GM23248 (cell line): ENCODE measurements around the gene ZNF175.

Source experiments
- EZH2 ChIP-seq: fragments of 200-600 bp; sonication (generic); IDR thresholded peaks from 2 replicates; pipeline ENCODE4 v1.6.1; 2018; ENCODE audit warnings: antibody characterized with exemption, mild to moderate bottlenecking; ENCODE audit not compliant: insufficient read depth, poor library complexity, severe bottlenecking
- EZH2phosphoT487 ChIP-seq: fragments of 200-600 bp; sonication (generic); IDR thresholded peaks from 2 replicates; pipeline ENCODE4 v1.6.1; 2018; ENCODE audit warnings: antibody characterized with exemption, moderate library complexity, mild to moderate bottlenecking, low read depth; ENCODE audit not compliant: insufficient read depth

DNA sequence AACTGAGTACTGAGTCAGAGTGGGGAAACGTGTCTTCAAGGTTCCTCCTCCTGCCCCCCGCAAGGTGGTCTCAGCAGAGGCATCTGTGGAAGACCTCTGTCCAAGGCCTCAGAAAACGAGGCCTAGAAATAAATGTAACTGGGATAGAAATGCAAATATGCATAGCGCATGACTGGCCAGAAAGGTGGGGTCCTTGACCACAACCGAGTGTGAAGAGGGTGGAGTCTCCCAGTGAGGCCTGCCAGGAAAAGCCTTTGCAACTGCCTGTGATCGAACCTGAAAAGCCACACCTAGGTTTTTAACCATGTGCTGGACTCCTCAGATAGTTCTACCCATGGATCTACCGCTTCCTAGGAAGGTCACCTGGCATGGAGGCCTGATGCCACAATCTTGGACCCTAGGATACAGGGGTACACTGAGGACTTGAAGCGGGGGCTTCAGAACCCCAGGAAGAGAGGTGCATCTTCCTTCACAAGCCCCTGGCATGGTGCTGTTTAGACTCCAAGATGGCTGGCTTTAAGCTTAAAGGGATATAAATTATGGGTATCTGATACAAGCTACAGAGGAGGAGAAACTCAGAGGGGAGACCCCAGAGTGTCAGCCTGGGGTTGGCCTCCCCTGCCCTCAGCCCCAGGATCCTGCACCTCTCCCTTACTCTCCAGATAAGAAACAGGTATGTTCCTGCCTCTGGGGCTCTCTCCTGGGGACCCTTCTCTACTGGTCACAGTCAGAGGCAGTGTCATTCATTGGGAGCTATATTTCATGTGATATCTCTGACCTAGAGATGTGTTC lies 21.4 kb upstream of the ZNF175 start:
- TF ChIP-seq EZH2: no peak
- no peak for TF ChIP-seq EZH2phosphoT487
